ENCODE measurements around the gene UQCR10.

DNA sequence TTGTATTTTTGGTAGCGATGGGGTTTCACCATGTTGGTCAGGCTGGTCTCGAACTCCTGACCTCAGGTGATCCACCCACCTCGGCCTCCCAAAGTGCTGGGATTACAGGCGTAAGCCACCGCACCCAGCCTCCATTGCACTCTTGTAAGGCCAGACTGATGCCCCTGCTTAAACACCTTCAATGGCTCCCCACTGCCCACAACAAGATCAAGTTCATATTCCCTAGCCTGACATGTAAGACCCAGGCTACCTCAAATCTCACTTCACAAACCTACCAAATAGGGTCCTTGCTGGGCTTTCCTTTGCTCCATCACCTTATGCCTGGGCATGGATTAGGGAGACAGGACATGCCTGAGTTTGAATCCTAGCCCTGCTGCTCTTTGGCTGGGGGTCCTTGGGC lies 13.1 kb downstream of the UQCR10 start:
- TF ChIP-seq ZNF777 (tag by site-specific recombination; IDR thresholded peaks at IDR 0.05; ENCODE audit: borderline replicate concordance) (no peak), ZNF843 (tag by site-specific recombination; IDR thresholded peaks at IDR 0.05) (no peak)
- TF ChIP-seq, protein P1, sequence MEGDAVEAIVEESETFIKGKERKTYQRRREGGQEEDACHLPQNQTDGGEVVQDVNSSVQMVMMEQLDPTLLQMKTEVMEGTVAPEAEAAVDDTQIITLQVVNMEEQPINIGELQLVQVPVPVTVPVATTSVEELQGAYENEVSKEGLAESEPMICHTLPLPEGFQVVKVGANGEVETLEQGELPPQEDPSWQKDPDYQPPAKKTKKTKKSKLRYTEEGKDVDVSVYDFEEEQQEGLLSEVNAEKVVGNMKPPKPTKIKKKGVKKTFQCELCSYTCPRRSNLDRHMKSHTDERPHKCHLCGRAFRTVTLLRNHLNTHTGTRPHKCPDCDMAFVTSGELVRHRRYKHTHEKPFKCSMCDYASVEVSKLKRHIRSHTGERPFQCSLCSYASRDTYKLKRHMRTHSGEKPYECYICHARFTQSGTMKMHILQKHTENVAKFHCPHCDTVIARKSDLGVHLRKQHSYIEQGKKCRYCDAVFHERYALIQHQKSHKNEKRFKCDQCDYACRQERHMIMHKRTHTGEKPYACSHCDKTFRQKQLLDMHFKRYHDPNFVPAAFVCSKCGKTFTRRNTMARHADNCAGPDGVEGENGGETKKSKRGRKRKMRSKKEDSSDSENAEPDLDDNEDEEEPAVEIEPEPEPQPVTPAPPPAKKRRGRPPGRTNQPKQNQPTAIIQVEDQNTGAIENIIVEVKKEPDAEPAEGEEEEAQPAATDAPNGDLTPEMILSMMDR (tag by site-specific recombination; IDR thresholded peaks at IDR 0.05): no peak

All from HEK293 (cell line).